MM.1S (cell line): Measurements from ENCODE around the gene UBE2G2.

Experiments used
- DNase-seq: peaks from one replicate; pipeline ENCODE4 v3.0.0-alpha.2; 2015
- H2AFZ ChIP-seq: fragments of 300-600 bp; sonication (generic); 2 replicates; pipeline ENCODE4 v1.6.0; 2016; ENCODE audit warnings: antibody characterized with exemption, low read length
- H3F3A ChIP-seq: fragments of 300-600 bp; sonication (generic); 2 replicates; pipeline ENCODE4 v1.6.1; 2016; ENCODE audit warnings: mild to moderate bottlenecking, antibody characterized with exemption, low read length, moderate library complexity, mixed read lengths; ENCODE audit not compliant: insufficient read depth
- H3K27ac ChIP-seq: fragments of 300-600 bp; sonication (generic); 2 replicates; pipeline ENCODE4 v1.5.1; 2016; ENCODE audit warnings: mild to moderate bottlenecking, low read length
- H3K27me3 ChIP-seq: fragments of 300-600 bp; sonication (generic); replicated peaks from 2 replicates; pipeline ENCODE4 v1.6.0; 2016; ENCODE audit warnings: low read length; ENCODE audit not compliant: insufficient read depth
- H3K36me3 ChIP-seq: fragments of 300-600 bp; sonication (generic); replicated peaks from 2 replicates; pipeline ENCODE4 v1.6.1; 2016; ENCODE audit warnings: mild to moderate bottlenecking, low read length, mixed read lengths; ENCODE audit not compliant: insufficient read depth
- H3K4me1 ChIP-seq: fragments of 300-600 bp; sonication (generic); 2 replicates; pipeline ENCODE4 v1.6.1; 2016; ENCODE audit warnings: low read length, mixed read lengths
- H3K4me2 ChIP-seq: fragments of 300-600 bp; sonication (generic); 2 replicates; pipeline ENCODE4 v1.6.0; 2016; ENCODE audit warnings: low read depth, low read length
- H3K4me3 ChIP-seq: fragments of 300-600 bp; sonication (generic); 2 replicates; pipeline ENCODE4 v1.5.1; 2016; ENCODE audit warnings: low read length, mixed read lengths
- H3K79me2 ChIP-seq: fragments of 300-600 bp; sonication (generic); 2 replicates; pipeline ENCODE4 v1.6.1; 2016; ENCODE audit warnings: mixed run types, low read length, mixed read lengths
- H3K9ac ChIP-seq: fragments of 300-600 bp; sonication (generic); 2 replicates; pipeline ENCODE4 v1.6.1; 2016; ENCODE audit warnings: low read length, mixed read lengths
- H3K9me2 ChIP-seq: fragments of 300-600 bp; sonication (generic); replicated peaks from 2 replicates; pipeline ENCODE4 v1.6.1; 2016; ENCODE audit warnings: mild to moderate bottlenecking, low read length, mixed read lengths; ENCODE audit not compliant: insufficient read depth
- H3K9me3 ChIP-seq: fragments of 300-600 bp; sonication (generic); replicated peaks from 2 replicates; pipeline ENCODE4 v1.6.1; 2016; ENCODE audit warnings: mild to moderate bottlenecking, low read length, mixed read lengths; ENCODE audit not compliant: insufficient read depth
- H4K20me1 ChIP-seq: fragments of 300-600 bp; sonication (generic); 2 replicates; pipeline ENCODE4 v1.6.1; 2016; ENCODE audit warnings: mild to moderate bottlenecking, low read length, moderate library complexity, mixed read lengths; ENCODE audit not compliant: insufficient read depth
- CTCF ChIP-seq: fragments of 300-600 bp; sonication (generic); IDR thresholded peaks from 2 replicates; pipeline ENCODE4 v1.5.1; 2016; ENCODE audit warnings: antibody characterized with exemption, low read length, mixed read lengths
- EZH2 ChIP-seq: fragments of 300-600 bp; sonication (generic); optimal IDR thresholded peaks from 2 replicates; pipeline ENCODE3; 2017; ENCODE audit warnings: low read depth, mild to moderate bottlenecking, antibody characterized with exemption, low read length, mixed read lengths
- EZH2phosphoT487 ChIP-seq: fragments of 300-600 bp; sonication (generic); IDR thresholded peaks from 2 replicates; pipeline ENCODE4 v1.6.1; 2018; ENCODE audit warnings: antibody characterized with exemption, low read length

Gene UBE2G2

GRCh38 chr21:44800103-44800502 lies 1.5 kb downstream of the UBE2G2 start:
- 0 out of 2 replicates have a peak, but pooled peaks cover 7% of the 10 kb centered on the region for H3F3A ChIP-seq
- peaks cover 20% of the 10 kb centered on the region; the same call in 1 of the 2 replicates for H3K4me1 ChIP-seq
- no peak overlapping the region for H2AFZ ChIP-seq
- no peak for TF ChIP-seq CTCF
- no peak for TF ChIP-seq EZH2phosphoT487
- no peak for TF ChIP-seq EZH2
- no peaks in the 10 kb centered on the region for H3K27me3 ChIP-seq
- peak overlapping the region; percentile 88 for H3K4me2 ChIP-seq
- H3K9me2 ChIP-seq, result no peaks in the 10 kb centered on the region
- H3K4me3 ChIP-seq, result peak overlapping the region; percentile 93
- no peak for DNase-seq
- peaks cover 29% of the 10 kb centered on the region; the same call in 1 of the 2 replicates for H4K20me1 ChIP-seq
- H3K9ac ChIP-seq, result peak overlapping the region; percentile 82; the same call in 1 of the 2 replicates
- no peaks in the 10 kb centered on the region; the same call in 1 of the 2 replicates for H3K36me3 ChIP-seq
- no peak overlapping the region for H3K27ac ChIP-seq
- H3K9me3 ChIP-seq, result no peaks in the 10 kb centered on the region
- peaks cover 79% of the 10 kb centered on the region for H3K79me2 ChIP-seq

- H3K4me2 ChIP-seq, result peak overlapping the region; percentile 88; the same call in 1 of the 2 replicates
- H2AFZ ChIP-seq, result no peak overlapping the region
- no peaks in the 10 kb centered on the region for H3K9me2 ChIP-seq
- H3K4me3 ChIP-seq, result no peak overlapping the region
- H3K36me3 ChIP-seq, result no peaks in the 10 kb centered on the region; the same call in 1 of the 2 replicates
- H3K9ac ChIP-seq, result no peak overlapping the region
- H3K9me3 ChIP-seq, result no peaks in the 10 kb centered on the region
- H3K79me2 ChIP-seq, result peaks cover 83% of the 10 kb centered on the region
- no peak for DNase-seq
- H4K20me1 ChIP-seq, result peaks cover 29% of the 10 kb centered on the region; the same call in 1 of the 2 replicates
- H3K4me1 ChIP-seq, result peaks cover 20% of the 10 kb centered on the region; the same call in 1 of the 2 replicates
- no peak for TF ChIP-seq EZH2phosphoT487
- no peak for TF ChIP-seq EZH2
- no peak for TF ChIP-seq CTCF
- H3K27ac ChIP-seq, result no peak overlapping the region
- no peaks in the 10 kb centered on the region for H3K27me3 ChIP-seq
- 0 out of 2 replicates have a peak, but pooled peaks cover 7% of the 10 kb centered on the region for H3F3A ChIP-seq
Observed at GRCh38 chr21:44799646-44800045, 2.0 kb downstream of the UBE2G2 start.

DNA sequence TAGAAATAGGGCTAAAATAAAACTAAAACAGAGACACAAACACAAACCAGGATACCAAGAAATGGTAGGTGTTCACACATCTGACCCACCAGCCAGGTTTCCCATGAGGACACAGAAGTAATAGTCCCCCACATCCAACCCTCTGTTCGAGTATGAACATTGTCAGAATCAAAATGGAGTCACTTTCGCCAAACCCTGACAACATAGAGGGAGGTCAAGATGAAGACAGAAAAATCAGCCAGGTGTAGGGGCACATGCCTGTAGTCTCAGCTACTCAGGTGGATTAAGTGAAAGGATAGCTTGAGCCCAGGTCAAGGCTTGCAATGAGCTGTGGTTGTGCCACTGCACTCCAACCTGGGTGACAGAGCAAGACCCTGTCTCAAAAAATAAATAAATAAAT lies 3.8 kb downstream of the UBE2G2 start:
- Histone ChIP-seq H3K9me3 (no peaks in the 10 kb centered on the region), H4K20me1 (peaks cover 44% of the 10 kb centered on the region), H3K9me2 (no peaks in the 10 kb centered on the region), H3K9ac (no peak overlapping the region), H3K4me3 (no peak overlapping the region), H3K27me3 (no peaks in the 10 kb centered on the region), H3K27ac (no peak overlapping the region), H3K4me2 (no peak overlapping the region), H3F3A (peaks cover 16% of the 10 kb centered on the region), H3K36me3 (no peaks in the 10 kb centered on the region), H2AFZ (no peak overlapping the region), H3K4me1 (peaks cover 16% of the 10 kb centered on the region), H3K79me2 (peaks cover 98% of the 10 kb centered on the region)
- no peak for DNase-seq
- no peak for TF ChIP-seq EZH2
- no peak for TF ChIP-seq EZH2phosphoT487
- TF ChIP-seq CTCF, result no peak
